Activated B cell treated with CpG ODN at 0.5 μM for 24 hours (primary cell): ENCODE data around the gene SUZ12. TPM values are rescaled to one million over a fixed set of nuclear protein-coding genes. Genes with fewer than 3 reads are reported as not detected.

Experiments
- ATAC-seq: fragments of 200-7000 bp; cut with Tn5 transposase; one replicate; pipeline ENCODE4 v1.10.0; 2021; ENCODE audit warnings: low read depth, mild to moderate bottlenecking, moderate library complexity
- CTCF ChIA-PET: fragments of 350-600 bp; sonication (Branson Sonifier 250); formaldehyde crosslinking; loops from one replicate; lab custom pipeline; 2021; ENCODE audit warnings: antibody characterized with exemption; lab: Charles Lee
- POLR2A ChIA-PET: fragments of 350-600 bp; sonication (Branson Sonifier 250); formaldehyde crosslinking; loops from one replicate; lab custom pipeline; 2021; ENCODE audit warnings: antibody characterized with exemption; lab: Charles Lee
- DNase-seq: peaks from one replicate; pipeline ENCODE4 v3.0.0; 2022
- H3K27ac Mint-ChIP-seq: one replicate; pipeline ENCODE4 v1.8.0; 2020; ENCODE audit warnings: mixed read lengths
- H3K27me3 Mint-ChIP-seq: one replicate; pipeline ENCODE4 v1.8.0; 2021; ENCODE audit warnings: mixed read lengths
- H3K36me3 Mint-ChIP-seq: one replicate; pipeline ENCODE4 v1.8.0; 2021; ENCODE audit warnings: low read depth, mixed read lengths
- H3K4me1 Mint-ChIP-seq: one replicate; pipeline ENCODE4 v1.8.0; 2021; ENCODE audit warnings: mixed read lengths
- H3K4me3 Mint-ChIP-seq: one replicate; pipeline ENCODE4 v1.8.0; 2020; ENCODE audit warnings: mild to moderate bottlenecking, mixed read lengths
- H3K9me3 Mint-ChIP-seq: one replicate; pipeline ENCODE4 v1.8.0; 2020; ENCODE audit warnings: mixed read lengths
- intact Hi-C: fragments of 100-400 bp; cut with micrococcal nuclease; formaldehyde crosslinking; loops from one replicate; pipeline ENCODE4 v1.15.1; 2024
- total RNA-seq: library from RNA; stranded (reverse); gene quantifications from 2 replicates; pipeline ENCODE4 v1.2.3, GENCODE V29; 2022
- TF ChIP-seq, protein P1 (sequence below): fragments of 200-600 bp; IDR thresholded peaks from one replicate; pipeline ENCODE4 v1.8.0; 2022; ENCODE audit warnings: antibody characterized with exemption, mild to moderate bottlenecking

The SUZ12 gene
- total RNA-seq, 1 donor from 2014 or later: 38.2 TPM

DNA sequence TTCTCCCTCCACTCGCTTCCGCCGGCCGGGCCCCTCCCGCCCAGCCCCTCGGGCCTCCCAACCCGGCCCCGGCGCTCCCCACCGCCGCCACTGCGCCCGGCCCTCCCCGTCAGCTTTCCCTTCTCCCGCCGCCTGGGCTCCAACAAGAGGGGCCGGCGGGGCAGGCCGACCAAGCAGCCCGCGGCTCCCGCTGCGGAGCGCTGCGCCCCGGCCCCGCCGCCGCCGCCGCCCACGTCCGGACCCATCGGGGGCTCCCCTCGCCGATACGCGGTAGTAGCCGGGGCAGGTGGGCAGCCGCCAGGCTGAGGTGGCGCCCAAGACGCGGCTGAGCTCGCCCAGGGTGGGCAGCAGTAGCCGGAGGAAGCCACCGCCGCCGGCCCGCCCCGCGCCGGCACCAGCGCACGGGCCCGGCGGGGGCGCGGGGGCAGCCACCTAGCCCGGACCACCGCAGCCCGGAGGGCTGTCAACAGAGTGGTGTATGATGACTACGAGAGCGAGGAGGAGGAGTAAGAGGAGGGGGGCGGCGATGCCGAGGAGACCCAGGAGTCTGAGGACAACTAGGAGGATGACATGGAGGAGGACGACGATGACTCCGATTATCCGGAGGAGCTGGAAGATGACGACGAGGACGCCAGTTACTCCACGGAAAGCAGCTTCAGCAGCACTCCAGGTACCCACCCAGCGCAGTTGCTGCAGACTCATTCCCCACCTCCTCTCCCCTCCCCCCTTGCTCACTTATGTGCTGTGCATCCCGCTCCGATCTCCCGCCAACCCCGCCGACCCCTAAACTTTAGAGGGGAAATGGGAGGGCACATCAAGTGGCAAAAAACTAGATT, 70.9 kb downstream of the SUZ12 start:
- no peak for DNase-seq
- intact Hi-C loops: loop anchor here (1.0 to 5.0 kb wide), 3 partner anchors 70 to 149 kb away; partner anchors contain the start of gene SUZ12
- peaks cover 2% of the 10 kb centered on the region for H3K36me3 Mint-ChIP-seq
- ChIA-PET CTCF (interaction anchor here (0.9 to 1.4 kb wide), 5 partner anchors 12 to 133 kb away, joined by 3 to 4 read pairs (median 3); partner anchors contain the start of gene UTP6), POLR2A (interaction anchor here (0.6 to 1.4 kb wide), 6 partner anchors 9 to 343 kb away, joined by 3 to 6 read pairs (median 3); no protein-coding TSS in a partner anchor)
- TF ChIP-seq, protein P1, sequence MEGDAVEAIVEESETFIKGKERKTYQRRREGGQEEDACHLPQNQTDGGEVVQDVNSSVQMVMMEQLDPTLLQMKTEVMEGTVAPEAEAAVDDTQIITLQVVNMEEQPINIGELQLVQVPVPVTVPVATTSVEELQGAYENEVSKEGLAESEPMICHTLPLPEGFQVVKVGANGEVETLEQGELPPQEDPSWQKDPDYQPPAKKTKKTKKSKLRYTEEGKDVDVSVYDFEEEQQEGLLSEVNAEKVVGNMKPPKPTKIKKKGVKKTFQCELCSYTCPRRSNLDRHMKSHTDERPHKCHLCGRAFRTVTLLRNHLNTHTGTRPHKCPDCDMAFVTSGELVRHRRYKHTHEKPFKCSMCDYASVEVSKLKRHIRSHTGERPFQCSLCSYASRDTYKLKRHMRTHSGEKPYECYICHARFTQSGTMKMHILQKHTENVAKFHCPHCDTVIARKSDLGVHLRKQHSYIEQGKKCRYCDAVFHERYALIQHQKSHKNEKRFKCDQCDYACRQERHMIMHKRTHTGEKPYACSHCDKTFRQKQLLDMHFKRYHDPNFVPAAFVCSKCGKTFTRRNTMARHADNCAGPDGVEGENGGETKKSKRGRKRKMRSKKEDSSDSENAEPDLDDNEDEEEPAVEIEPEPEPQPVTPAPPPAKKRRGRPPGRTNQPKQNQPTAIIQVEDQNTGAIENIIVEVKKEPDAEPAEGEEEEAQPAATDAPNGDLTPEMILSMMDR: no peak
- no peaks in the 10 kb centered on the region for H3K9me3 Mint-ChIP-seq
- H3K4me3 Mint-ChIP-seq: peak overlapping the region; percentile 84
- H3K27me3 Mint-ChIP-seq: no peaks in the 10 kb centered on the region
- peak overlapping the region; percentile 67 for H3K27ac Mint-ChIP-seq
- ATAC-seq: peak; percentile 59
- H3K4me1 Mint-ChIP-seq: peaks cover 35% of the 10 kb centered on the region

DNA sequence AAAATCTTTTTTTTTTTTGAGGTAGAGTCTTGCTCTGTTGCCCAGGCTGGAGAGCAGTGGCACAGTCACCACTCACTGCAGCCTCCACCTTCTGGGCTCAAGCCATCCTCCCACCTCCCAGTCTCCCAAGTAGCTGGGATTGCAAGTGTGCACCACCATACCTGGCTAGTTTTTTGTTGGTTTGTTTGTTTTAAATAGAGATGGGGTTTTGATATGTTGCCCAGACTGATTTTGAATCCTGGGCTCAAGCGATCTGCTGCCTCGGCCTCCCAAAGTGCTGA, 72.4 kb downstream of the SUZ12 start:
- Mint-ChIP-seq H3K27me3 (no peaks in the 10 kb centered on the region), H3K4me3 (peak overlapping the region; percentile 84), H3K27ac (no peak overlapping the region), H3K9me3 (no peaks in the 10 kb centered on the region), H3K4me1 (peaks cover 32% of the 10 kb centered on the region), H3K36me3 (peaks cover 2% of the 10 kb centered on the region)
- ChIA-PET POLR2A (interaction anchor here (0.7 kb wide), 1 partner anchor 9 kb away, joined by 3 read pairs; no protein-coding TSS in a partner anchor), CTCF (interaction anchor here (0.6 kb wide), 1 partner anchor 129 kb away, joined by 3 read pairs; no protein-coding TSS in a partner anchor)
- DNase-seq (no peak), ATAC-seq (no peak)
- TF ChIP-seq, protein P1: no peak
- intact Hi-C loops: loop anchor here (5.0 kb wide), 1 partner anchor 72 kb away; the partner anchor contains the start of gene SUZ12

DNA sequence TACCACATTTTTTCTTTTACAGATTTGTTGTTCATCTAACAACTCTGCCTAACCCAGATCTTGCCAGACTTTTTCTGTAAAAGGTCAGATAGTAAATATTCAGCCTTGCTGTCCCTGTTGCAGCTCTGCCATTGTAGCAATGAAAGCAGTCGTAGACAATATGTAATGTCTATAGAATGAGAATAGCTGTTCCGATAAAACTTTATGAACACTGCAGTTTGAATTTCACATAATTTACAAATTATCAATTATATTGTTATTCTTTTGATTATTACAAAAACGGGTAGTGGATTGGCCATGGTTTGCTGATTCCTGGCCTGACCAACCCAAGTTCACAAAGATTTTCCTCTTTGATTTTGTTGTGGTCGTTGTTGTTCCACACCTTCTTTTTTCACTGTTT, 73.3 kb downstream of the SUZ12 start:
- no peak overlapping the region for H3K4me3 Mint-ChIP-seq
- DNase-seq: no peak
- H3K36me3 Mint-ChIP-seq: peaks cover 2% of the 10 kb centered on the region
- POLR2A ChIA-PET: no interaction called here
- H3K27me3 Mint-ChIP-seq: no peaks in the 10 kb centered on the region
- CTCF ChIA-PET: no interaction called here
- H3K27ac Mint-ChIP-seq: no peak overlapping the region
- intact Hi-C loops: no loop called here
- H3K9me3 Mint-ChIP-seq: no peaks in the 10 kb centered on the region
- TF ChIP-seq, protein P1: no peak
- no peak for ATAC-seq
- H3K4me1 Mint-ChIP-seq: peaks cover 32% of the 10 kb centered on the region

DNA sequence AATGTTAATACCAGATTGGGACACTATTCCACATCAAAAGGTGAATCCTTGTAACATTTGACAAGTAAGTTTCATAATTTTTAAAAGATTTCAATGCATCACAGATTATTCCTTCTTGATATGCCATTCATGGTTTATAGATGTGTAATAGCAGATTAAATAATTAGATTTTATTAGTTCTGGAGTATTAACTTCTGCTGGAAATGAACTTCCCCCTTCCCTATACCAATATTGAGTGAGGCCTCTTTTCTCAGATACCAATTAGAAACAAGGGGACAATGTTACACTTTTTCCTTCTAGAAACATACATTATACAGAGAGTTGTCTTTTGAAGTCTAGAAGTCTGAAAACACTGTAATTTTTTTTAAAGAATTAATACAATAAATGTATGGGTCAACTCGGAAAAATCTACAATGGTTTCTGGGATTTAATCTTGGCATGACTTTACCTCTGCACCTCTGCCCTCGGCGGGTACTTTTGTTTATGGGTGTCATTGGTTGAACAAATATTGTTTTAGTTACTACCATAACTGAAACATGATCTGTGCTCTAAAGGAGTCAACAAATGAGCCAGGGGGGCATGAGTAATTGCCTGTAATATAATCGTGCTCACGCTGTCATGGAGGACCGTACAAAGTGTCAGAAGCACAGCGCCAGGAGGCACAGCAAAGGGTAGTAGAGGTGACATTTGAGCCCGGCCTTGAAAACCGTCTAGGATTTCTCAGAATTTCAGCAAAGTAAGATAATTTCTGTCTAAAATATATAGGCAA, 78.6 kb downstream of the SUZ12 start:
- H3K36me3 Mint-ChIP-seq: peaks cover 14% of the 10 kb centered on the region
- H3K9me3 Mint-ChIP-seq: no peaks in the 10 kb centered on the region
- TF ChIP-seq, protein P1: no peak
- H3K27me3 Mint-ChIP-seq: no peaks in the 10 kb centered on the region
- CTCF ChIA-PET: no interaction called here
- H3K4me3 Mint-ChIP-seq: no peak overlapping the region
- H3K27ac Mint-ChIP-seq: no peak overlapping the region
- peaks cover 9% of the 10 kb centered on the region for H3K4me1 Mint-ChIP-seq
- DNase-seq (no peak), ATAC-seq (no peak)
- POLR2A ChIA-PET: interaction anchor here (1.2 kb wide), 1 partner anchor 8 kb away, joined by 3 read pairs; the partner anchor contains the start of gene LRRC37B
- intact Hi-C loops: no loop called here
